Thyroid gland (tissue), 4 donors: ENCODE results near the gene COL5A3. TPM values are rescaled to one million over a fixed set of nuclear protein-coding genes. Genes with fewer than 3 reads are reported as not detected.
"Not testable (repeated sequence)": the region's sequence is repeated elsewhere in the genome, so short reads cannot be mapped to it uniquely, and the experiment has no call there.

Experiments used
- DNase-seq, 2 donors: peaks; one replicate each; pipeline ENCODE4 v3.0.0-alpha.2; 2019
- H3K27ac ChIP-seq, 3 donors: fragments of 200-600 bp; sonication (generic); 1 replicate in 2 of 3; 2 replicates in 1 of 3; pipeline ENCODE4 v1.5.1; 2016 to 2019; ENCODE audit warnings: mild to moderate bottlenecking in 1 of 3, moderate library complexity in 1 of 3
- H3K27me3 ChIP-seq: fragments of 200-600 bp; sonication (generic); one replicate; pipeline ENCODE4 v1.5.1; 2019
- H3K36me3 ChIP-seq, 2 donors: fragments of 200-600 bp; sonication (generic); one replicate each; pipeline ENCODE4 v1.5.1; 2016 to 2019
- H3K4me1 ChIP-seq, 2 donors: fragments of 200-600 bp; sonication (generic); one replicate each; pipeline ENCODE4 v1.5.1; 2017 to 2019
- H3K4me3 ChIP-seq, 3 donors: fragments of 200-600 bp; sonication (generic); replicated peaks in 1 of 3; 1 replicate in 2 of 3; 2 replicates in 1 of 3; pipeline ENCODE4 v1.5.1; 2016; ENCODE audit warnings: mild to moderate bottlenecking in 1 of 3
- H3K9me3 ChIP-seq: fragments of 200-600 bp; sonication (generic); one replicate; pipeline ENCODE4 v1.5.1; 2017
- CTCF ChIP-seq, 6 experiments: fragments of 200-600 bp in 3 of 6; fragments of 450-650 bp in 3 of 6; sonication (generic) in 3 of 6; IDR thresholded peaks; one replicate each; pipeline ENCODE4 v1.5.1; 2016 to 2019; ENCODE audit warnings: antibody characterized with exemption in 6 of 6, mild to moderate bottlenecking in 2 of 6, inconsistent platforms in 1 of 6, moderate library complexity in 1 of 6
- POLR2A ChIP-seq, 2 donors: fragments of 450-650 bp; IDR thresholded peaks; one replicate each; pipeline ENCODE4 v1.6.1; 2017; ENCODE audit warnings: antibody characterized with exemption in 2 of 2, mild to moderate bottlenecking in 2 of 2, moderate library complexity in 1 of 2
- WGBS, 2 donors: methylation state at CpG; one replicate each; pipeline ENCODE4 v1.1.5; 2017; 5-methylcytosine and 5-hydroxymethylcytosine counted together
- intact Hi-C: fragments of 100-400 bp; cut with DNase I; formaldehyde crosslinking; loops from one replicate; pipeline ENCODE4 v1.15.1; 2023
- total RNA-seq, 4 donors: library from RNA; depleted of rRNA; stranded (reverse); fragments of >200 nt; gene quantifications; one replicate each; pipeline ENCODE4 v1.2.3, GENCODE V29; 2016

The COL5A3 gene
- total RNA-seq, 4 donors from 2014 or later, result 2.0 to 10.1 (median 5.3) TPM

GRCh38 chr19:9923440-9923839, 86.9 kb downstream of the COL5A3 start:
- H3K27ac ChIP-seq, result no peak overlapping the region
- intact Hi-C loops, result no loop called here
- no peak overlapping the region for H3K4me3 ChIP-seq
- no peaks in the 10 kb centered on the region for H3K36me3 ChIP-seq
- TF ChIP-seq CTCF (IDR thresholded peaks at IDR 0.05), result no peak
- TF ChIP-seq POLR2A (IDR thresholded peaks at IDR 0.05), result no peak
- no peaks in the 10 kb centered on the region for H3K9me3 ChIP-seq
- 91 to 93% methylated on average over 4 of the region's 4 CpGs for WGBS, 2 donors
- DNase-seq, result no peak
- H3K27me3 ChIP-seq, result no peaks in the 10 kb centered on the region
- H3K4me1 ChIP-seq, result no peaks in the 10 kb centered on the region

- H3K36me3 ChIP-seq, H3K4me1 ChIP-seq, DNase-seq, H3K9me3 ChIP-seq, intact Hi-C loops, H3K4me3 ChIP-seq, H3K27ac ChIP-seq, H3K27me3 ChIP-seq: not testable (repeated sequence)
- WGBS, 2 donors, result 92 to 98% methylated on average over 5 of the region's 5 CpGs
Measured at GRCh38 chr19:9922782-9923379, 87.4 kb downstream of the COL5A3 start.

- intact Hi-C loops, result no loop called here
- H3K9me3 ChIP-seq, result no peaks in the 10 kb centered on the region
- no peak overlapping the region for H3K27ac ChIP-seq
- peak; percentile 14 to 21 for DNase-seq
- no peaks in the 10 kb centered on the region for H3K27me3 ChIP-seq
- H3K36me3 ChIP-seq, result no peaks in the 10 kb centered on the region
- H3K4me1 ChIP-seq, result peaks cover 5 to 21% of the 10 kb centered on the region in 2 donors
- no peak for TF ChIP-seq CTCF (IDR thresholded peaks at IDR 0.05)
- no peak for TF ChIP-seq POLR2A (IDR thresholded peaks at IDR 0.05)
- H3K4me3 ChIP-seq, result no peak overlapping the region
- WGBS, 2 donors, result 17 to 23% methylated on average over 3 of the region's 3 CpGs
Measured at GRCh38 chr19:9917321-9917720, 93.0 kb downstream of the COL5A3 start.

GRCh38 chr19:9916719-9917118, 93.6 kb downstream of the COL5A3 start:
- Histone ChIP-seq H3K27ac (no peak overlapping the region), H3K4me1 (peaks cover 5 to 21% of the 10 kb centered on the region in 2 donors), H3K27me3 (no peaks in the 10 kb centered on the region), H3K9me3 (no peaks in the 10 kb centered on the region), H3K36me3 (no peaks in the 10 kb centered on the region), H3K4me3 (no peak overlapping the region)
- no peak for DNase-seq
- TF ChIP-seq POLR2A (IDR thresholded peaks at IDR 0.05) (no peak), CTCF (IDR thresholded peaks at IDR 0.05) (no peak)
- 52 to 56% methylated on average over 6 of the region's 6 CpGs for WGBS, 2 donors
- intact Hi-C loops, result no loop called here

DNA sequence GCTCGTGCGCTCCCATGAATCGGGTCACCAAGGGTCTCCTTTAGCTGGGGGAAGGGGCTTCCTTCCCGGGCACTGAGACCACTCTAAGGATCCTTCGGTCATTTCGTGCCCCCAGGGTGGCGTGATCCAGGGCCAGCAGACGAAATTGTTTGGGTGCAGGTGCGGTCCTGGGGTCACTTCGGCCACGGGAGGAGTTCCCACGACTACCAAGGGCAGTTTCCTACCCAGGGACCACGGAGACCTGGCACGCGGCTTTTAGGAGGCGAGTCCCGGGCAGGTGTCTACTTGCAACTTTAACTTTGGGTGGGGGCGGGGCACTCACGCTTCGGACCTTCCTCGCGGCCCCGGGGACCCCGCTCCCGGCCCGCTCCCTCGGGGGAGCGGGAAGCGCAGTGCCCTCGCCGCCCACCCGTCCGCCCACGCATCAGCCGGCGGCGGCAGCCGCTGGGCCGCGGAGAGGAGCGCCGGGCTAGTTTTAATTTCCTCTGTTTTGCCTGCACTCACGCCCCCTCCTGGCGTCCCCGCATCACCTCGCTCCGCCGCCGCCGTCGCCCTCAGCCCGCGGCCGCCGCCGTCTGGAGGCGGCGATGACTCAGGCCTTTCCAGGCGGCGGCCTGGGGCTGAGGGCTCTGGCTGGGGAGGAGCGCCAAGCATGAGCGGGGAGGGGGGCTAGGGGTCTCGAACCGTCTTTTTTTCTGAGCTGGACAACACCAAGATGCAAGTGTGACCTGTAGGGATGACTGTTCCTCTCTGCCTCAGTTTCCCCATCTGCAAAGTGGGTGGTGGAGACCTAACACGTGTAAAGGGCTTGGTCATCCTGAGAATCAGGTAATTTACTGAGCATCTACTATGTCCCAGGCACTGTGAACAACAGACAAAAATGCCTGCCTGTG, 95.7 kb downstream of the COL5A3 start:
- peak overlapping the region in 1 of 3 donors; percentile 49 for H3K27ac ChIP-seq
- intact Hi-C loops, result no loop called here
- no peaks in the 10 kb centered on the region for H3K9me3 ChIP-seq
- no peaks in the 10 kb centered on the region for H3K27me3 ChIP-seq
- peak; percentile 80 for DNase-seq
- H3K4me3 ChIP-seq, result peak overlapping the region; percentile 7 to 53 (median 43)
- TF ChIP-seq CTCF (IDR thresholded peaks at IDR 0.05) (peak in 3 of 6 experiments; percentile 40 to 67 (median 41)), POLR2A (IDR thresholded peaks at IDR 0.05) (no peak)
- H3K36me3 ChIP-seq, result no peaks in the 10 kb centered on the region
- peaks cover 5 to 21% of the 10 kb centered on the region in 2 donors for H3K4me1 ChIP-seq
- WGBS, 2 donors, result 2 to 6% methylated on average over 2 to 26 of the region's 65 CpGs
